Ascending aorta (tissue), 2 donors: ENCODE results near the gene LMX1B. TPM values are rescaled to one million over a fixed set of nuclear protein-coding genes. Genes with fewer than 3 reads are reported as not detected.

Experiments used
- DNase-seq, 2 donors: peaks; one replicate each; pipeline ENCODE4 v3.0.0-alpha.2; 2019; ENCODE audit warnings: low spot score in 2 of 2
- H3K27ac ChIP-seq, 2 donors: fragments of 200-600 bp; sonication (generic); one replicate each; pipeline ENCODE4 v1.5.1; 2016 to 2017; ENCODE audit warnings: mild to moderate bottlenecking in 1 of 2
- H3K27me3 ChIP-seq: fragments of 200-600 bp; sonication (generic); one replicate; pipeline ENCODE4 v1.5.1; 2017
- H3K36me3 ChIP-seq, 2 donors: fragments of 200-600 bp; sonication (generic); one replicate each; pipeline ENCODE4 v1.5.1; 2016
- H3K4me1 ChIP-seq, 2 donors: fragments of 200-600 bp; sonication (generic); one replicate each; pipeline ENCODE4 v1.5.1; 2016 to 2017; ENCODE audit warnings: mild to moderate bottlenecking in 1 of 2
- H3K4me3 ChIP-seq, 2 donors: fragments of 200-600 bp; sonication (generic); one replicate each; pipeline ENCODE4 v1.5.1; 2016 to 2017; ENCODE audit warnings: mild to moderate bottlenecking in 1 of 2
- H3K9me3 ChIP-seq, 2 donors: fragments of 200-600 bp; sonication (generic); one replicate each; pipeline ENCODE4 v1.5.1; 2016
- intact Hi-C: fragments of 100-400 bp; cut with DNase I; formaldehyde crosslinking; loops from one replicate; pipeline ENCODE4 v1.15.1; 2023
- total RNA-seq: library from RNA; depleted of rRNA; stranded (reverse); fragments of >200 nt; gene quantifications from one replicate; pipeline ENCODE4 v1.1.0, GENCODE V29; 2016
- TF ChIP-seq, protein P1 (sequence below), 3 experiments: fragments of 200-600 bp in 2 of 3; fragments of 450-650 bp in 1 of 3; sonication (generic) in 2 of 3; IDR thresholded peaks; one replicate each; pipeline ENCODE4 v1.5.1; 2016 to 2019; ENCODE audit warnings: antibody characterized with exemption in 3 of 3, mild to moderate bottlenecking in 1 of 3, moderate library complexity in 1 of 3

The LMX1B gene
- total RNA-seq, 1 donor from 2014 or later = 1.9 TPM

DNA sequence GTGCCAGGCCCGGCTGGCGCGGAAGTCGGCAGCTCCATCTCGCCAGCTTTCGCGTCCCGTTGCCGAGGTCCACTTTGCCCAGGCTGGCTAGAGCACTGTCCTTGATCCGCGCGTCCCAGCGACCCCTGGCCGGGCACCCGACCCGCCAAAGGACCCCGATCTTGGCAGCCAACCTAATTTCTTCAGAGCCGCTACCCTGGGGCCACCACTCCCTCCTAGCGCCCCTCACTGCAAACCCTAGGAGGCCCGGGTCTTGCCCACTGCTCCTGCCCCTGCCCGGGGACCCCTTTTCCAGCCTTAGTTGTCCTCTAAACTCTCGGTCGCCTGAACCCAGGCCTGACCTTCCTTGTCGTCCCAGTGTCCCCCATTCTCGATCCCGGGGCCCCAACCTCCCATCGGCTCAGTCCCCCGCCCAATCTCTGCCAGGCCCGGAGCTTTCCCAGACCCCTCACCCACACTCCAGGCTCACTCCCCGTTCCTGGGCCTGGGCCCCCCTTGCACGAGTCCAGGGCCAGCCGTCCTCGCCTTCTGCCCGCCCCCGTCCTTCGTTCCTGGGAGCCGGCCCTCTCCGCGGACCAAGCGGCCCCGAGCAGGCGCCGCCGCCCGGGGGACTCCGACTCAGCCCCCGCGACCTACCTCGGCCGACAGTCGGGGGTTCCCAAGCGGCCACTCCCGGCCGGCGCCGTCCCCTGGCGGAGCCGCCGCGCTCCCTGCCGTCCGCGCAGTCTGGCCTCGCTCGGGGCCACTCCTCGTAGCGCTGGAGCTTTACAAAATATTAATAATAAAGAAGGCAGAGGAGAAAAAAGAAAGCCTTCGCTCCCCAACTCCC lies 701 bp upstream of the LMX1B start:
- DNase-seq = no peak
- TF ChIP-seq, protein P1, sequence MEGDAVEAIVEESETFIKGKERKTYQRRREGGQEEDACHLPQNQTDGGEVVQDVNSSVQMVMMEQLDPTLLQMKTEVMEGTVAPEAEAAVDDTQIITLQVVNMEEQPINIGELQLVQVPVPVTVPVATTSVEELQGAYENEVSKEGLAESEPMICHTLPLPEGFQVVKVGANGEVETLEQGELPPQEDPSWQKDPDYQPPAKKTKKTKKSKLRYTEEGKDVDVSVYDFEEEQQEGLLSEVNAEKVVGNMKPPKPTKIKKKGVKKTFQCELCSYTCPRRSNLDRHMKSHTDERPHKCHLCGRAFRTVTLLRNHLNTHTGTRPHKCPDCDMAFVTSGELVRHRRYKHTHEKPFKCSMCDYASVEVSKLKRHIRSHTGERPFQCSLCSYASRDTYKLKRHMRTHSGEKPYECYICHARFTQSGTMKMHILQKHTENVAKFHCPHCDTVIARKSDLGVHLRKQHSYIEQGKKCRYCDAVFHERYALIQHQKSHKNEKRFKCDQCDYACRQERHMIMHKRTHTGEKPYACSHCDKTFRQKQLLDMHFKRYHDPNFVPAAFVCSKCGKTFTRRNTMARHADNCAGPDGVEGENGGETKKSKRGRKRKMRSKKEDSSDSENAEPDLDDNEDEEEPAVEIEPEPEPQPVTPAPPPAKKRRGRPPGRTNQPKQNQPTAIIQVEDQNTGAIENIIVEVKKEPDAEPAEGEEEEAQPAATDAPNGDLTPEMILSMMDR (IDR thresholded peaks at IDR 0.05) = no peak
- H3K4me3 ChIP-seq = peak overlapping the region; percentile 50 to 60
- peaks cover 9 to 25% of the 10 kb centered on the region in 2 donors for H3K4me1 ChIP-seq
- H3K27ac ChIP-seq = no peak overlapping the region
- intact Hi-C loops = loop anchor here (5.0 kb wide), 1 partner anchor 169 kb away; no protein-coding TSS in a partner anchor
- H3K27me3 ChIP-seq = peaks cover 29% of the 10 kb centered on the region
- no peaks in the 10 kb centered on the region for H3K9me3 ChIP-seq
- no peaks in the 10 kb centered on the region for H3K36me3 ChIP-seq

DNA sequence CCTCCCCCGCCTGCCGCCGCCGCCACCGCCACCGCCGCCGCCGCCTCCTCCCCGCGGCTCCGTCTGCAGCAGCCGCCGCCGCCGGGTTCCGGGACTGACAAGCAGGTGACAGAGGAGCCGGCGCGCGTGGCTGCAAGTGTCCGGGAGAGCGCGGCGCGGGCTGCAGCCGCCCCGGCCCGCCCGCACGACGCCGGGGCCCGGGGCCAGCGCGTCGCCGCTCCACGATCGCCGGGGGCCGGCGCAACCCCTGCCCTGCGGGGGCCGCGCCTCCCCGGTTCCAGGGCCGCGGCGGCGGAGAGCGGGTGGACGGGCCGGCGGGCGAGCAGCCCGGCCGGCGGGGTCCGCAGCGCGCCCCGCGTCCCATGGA lies 343 bp downstream of the LMX1B start:
- H3K4me3 ChIP-seq = peak overlapping the region in 1 of 2 donors; percentile 60
- H3K4me1 ChIP-seq = peaks cover 9 to 25% of the 10 kb centered on the region in 2 donors
- H3K9me3 ChIP-seq = no peaks in the 10 kb centered on the region
- no peaks in the 10 kb centered on the region for H3K36me3 ChIP-seq
- no peak overlapping the region for H3K27ac ChIP-seq
- TF ChIP-seq, protein P1 (IDR thresholded peaks at IDR 0.05) = no peak
- DNase-seq = no peak
- peaks cover 29% of the 10 kb centered on the region for H3K27me3 ChIP-seq
- intact Hi-C loops = loop anchor here (5.0 kb wide), 1 partner anchor 168 kb away; no protein-coding TSS in a partner anchor

DNA sequence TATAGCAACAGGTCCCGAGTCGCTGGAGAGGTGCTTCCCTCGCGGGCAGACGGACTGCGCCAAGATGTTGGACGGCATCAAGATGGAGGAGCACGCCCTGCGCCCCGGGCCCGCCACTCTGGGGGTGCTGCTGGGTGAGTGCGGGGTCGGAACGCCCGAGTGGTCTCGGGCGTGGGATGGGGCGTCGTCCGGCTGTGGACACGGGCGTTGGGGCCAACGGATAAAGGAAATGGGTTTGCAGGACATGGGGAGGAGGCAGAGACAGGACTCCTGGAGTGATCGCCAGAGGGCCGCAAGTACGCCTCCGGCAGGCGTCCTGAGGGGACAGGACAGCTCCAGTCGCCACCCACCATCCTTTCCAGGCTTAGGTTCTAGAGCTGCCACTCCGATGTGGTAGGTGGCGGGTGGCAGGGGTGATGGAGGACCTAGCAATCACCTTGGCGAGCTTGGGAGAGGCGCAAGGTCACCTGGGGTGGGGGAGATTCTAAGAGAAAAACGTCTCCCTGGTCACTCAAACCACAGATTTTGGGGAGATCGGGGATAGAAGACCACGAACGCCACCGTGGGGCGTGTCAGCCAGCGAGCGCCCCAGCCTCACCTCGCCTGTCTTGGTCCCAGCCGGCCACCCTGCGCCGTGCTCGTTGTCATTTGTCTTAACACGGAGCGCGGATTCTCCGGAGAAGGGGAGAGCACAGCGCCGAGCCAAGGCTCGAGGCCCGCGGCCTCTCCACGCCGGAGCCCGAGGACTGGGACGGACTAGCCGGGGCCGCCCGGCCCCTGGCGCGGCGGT lies 922 bp downstream of the LMX1B start:
- H3K9me3 ChIP-seq = no peaks in the 10 kb centered on the region
- DNase-seq = no peak
- no peak overlapping the region for H3K27ac ChIP-seq
- peak overlapping the region; percentile 26 to 43 for H3K4me3 ChIP-seq
- intact Hi-C loops = loop anchor here (5.0 kb wide), 1 partner anchor 168 kb away; no protein-coding TSS in a partner anchor
- H3K4me1 ChIP-seq = peaks cover 9 to 25% of the 10 kb centered on the region in 2 donors
- peaks cover 29% of the 10 kb centered on the region for H3K27me3 ChIP-seq
- TF ChIP-seq, protein P1 (IDR thresholded peaks at IDR 0.05) = no peak
- no peaks in the 10 kb centered on the region for H3K36me3 ChIP-seq

DNA sequence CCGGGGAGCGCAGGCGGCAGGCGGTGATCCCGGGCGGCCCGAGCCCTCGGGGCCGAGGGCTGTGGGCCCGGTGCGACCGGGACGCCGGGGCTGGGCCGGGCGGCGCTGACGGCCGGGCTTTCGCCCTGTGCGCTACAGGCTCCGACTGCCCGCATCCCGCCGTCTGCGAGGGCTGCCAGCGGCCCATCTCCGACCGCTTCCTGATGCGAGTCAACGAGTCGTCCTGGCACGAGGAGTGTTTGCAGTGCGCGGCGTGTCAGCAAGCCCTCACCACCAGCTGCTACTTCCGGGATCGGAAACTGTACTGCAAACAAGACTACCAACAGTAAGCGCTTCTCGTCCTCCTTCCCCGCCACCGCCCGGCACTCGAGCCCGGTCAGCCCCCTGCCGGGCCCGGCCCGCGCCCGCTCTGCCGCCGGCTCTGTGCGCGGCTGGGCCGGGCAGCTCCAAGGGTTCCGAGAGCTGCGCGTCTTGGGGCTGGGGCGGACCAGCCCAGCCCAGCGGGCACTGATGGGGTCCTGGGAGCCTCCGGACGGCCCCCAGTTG lies 1.6 kb downstream of the LMX1B start:
- Histone ChIP-seq H3K4me3 (peak overlapping the region; percentile 26 to 43), H3K27ac (no peak overlapping the region), H3K9me3 (no peaks in the 10 kb centered on the region), H3K4me1 (peaks cover 9 to 25% of the 10 kb centered on the region in 2 donors), H3K27me3 (peaks cover 23% of the 10 kb centered on the region), H3K36me3 (no peaks in the 10 kb centered on the region)
- TF ChIP-seq, protein P1 (IDR thresholded peaks at IDR 0.05) = no peak
- DNase-seq = no peak
- intact Hi-C loops = no loop called here

DNA sequence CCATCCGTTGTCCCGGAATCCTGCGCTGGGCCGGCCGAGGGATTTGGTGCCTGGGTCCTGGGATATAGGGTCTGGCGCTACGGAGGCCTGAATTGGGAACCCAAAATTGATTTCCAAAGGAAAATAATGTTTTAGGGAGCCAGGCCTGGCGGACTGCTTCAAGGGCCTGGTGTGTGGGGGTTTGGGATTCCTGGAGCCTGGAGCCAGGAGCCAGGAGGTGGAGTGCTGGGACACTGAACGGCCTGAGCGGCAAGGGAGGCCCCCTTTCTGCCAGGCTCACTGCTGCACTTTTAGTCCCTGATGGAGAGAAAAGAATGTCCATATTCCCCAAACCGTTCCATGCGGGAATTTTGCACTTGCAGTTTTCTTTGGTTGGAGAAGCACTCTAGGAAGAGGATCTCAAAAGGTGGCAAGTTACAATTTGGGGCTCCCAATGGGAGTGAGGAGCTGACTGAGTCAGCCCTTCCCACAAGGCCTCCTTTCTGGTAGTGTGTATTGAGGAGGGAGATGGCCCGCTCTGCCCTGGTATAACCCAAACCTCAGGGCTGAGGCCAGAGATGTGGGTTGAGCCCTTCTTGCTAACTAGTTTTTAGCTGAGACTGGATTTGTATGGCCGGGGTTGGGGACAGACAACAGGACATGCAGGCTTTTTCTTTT lies 2.2 kb downstream of the LMX1B start:
- Histone ChIP-seq H3K27ac (no peak overlapping the region), H3K9me3 (no peaks in the 10 kb centered on the region), H3K4me3 (peak overlapping the region; percentile 26 to 43), H3K36me3 (no peaks in the 10 kb centered on the region), H3K4me1 (peaks cover 9 to 23% of the 10 kb centered on the region in 2 donors), H3K27me3 (peaks cover 18% of the 10 kb centered on the region)
- TF ChIP-seq, protein P1 (IDR thresholded peaks at IDR 0.05) = no peak
- no peak for DNase-seq
- intact Hi-C loops = no loop called here
